ENCODE data around the gene PTPRA.
"Not testable (repeated sequence)": the region's sequence is repeated elsewhere in the genome, so short reads cannot be mapped to it uniquely, and the experiment has no call there.

PTPRA gene, protein sequence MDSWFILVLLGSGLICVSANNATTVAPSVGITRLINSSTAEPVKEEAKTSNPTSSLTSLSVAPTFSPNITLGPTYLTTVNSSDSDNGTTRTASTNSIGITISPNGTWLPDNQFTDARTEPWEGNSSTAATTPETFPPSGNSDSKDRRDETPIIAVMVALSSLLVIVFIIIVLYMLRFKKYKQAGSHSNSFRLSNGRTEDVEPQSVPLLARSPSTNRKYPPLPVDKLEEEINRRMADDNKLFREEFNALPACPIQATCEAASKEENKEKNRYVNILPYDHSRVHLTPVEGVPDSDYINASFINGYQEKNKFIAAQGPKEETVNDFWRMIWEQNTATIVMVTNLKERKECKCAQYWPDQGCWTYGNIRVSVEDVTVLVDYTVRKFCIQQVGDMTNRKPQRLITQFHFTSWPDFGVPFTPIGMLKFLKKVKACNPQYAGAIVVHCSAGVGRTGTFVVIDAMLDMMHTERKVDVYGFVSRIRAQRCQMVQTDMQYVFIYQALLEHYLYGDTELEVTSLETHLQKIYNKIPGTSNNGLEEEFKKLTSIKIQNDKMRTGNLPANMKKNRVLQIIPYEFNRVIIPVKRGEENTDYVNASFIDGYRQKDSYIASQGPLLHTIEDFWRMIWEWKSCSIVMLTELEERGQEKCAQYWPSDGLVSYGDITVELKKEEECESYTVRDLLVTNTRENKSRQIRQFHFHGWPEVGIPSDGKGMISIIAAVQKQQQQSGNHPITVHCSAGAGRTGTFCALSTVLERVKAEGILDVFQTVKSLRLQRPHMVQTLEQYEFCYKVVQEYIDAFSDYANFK

DNA sequence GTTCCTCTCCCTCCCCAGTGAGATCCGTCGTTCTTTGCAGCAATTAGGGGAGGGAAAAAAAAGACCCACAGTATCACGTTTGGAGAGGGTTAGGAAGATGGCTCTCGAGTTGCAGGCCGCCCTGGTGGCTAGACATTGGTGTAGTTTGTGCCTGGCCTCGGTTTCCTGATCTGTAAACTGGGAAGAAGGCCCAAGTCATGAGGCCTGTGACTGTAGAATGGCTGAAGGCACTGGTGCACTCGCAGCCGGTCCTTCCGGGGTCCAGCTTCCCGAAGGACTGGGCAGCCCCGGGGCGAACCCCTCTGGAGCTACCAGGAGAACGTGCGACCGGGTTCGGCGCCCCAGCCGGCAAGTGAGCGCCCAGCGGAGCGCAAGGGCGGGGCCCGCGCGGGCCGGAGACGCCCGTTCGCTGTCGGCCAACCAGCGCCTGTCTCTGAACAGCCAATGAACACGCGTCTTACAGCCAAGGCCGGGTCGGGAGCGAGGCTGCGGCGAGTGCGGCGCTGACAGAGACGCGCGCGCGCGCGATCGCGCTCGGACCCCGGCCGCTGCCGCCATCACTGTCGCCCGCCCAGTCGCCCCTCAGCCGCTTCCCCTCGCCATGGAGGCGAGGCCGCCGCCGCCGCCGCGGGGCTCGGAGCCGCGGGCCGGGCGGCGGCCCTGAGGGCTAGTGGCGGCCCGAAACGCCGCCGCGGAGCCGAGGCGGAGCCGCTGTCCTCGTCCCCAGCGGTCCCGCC, at the start of gene PTPRA:
Gene PTPRA, plus strand, starts transcription at position 472 of the 737 bp plus-strand sequence. CDS start 90,797 bp downstream, outside the sequence.
- in situ Hi-C loops (cut with HindIII; ENCODE audit: low pct_ligation_motif_present, low pct_unique_long_range_greater_than_20kb, low sequenced_read_pairs): no loop called here
- DNase-seq: peak; percentile 90

DNA sequence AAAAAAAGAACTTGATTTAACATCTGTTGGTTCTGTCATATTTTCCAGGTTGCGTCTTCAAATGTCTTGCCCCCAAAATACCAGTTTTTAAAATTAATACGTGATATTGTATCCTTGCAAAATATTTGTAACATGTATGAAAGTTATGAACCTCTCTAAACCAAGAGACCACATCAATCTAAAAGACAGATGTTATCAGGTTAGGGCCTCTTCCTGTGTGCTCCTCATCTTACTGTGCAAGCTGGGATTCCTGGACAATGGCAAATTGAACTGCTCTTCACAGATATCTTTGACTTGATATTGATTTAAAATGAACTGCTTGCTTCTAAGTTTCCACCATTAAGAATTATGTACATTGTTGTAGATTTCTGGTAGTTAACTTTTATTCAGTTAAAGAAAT, 47.5 kb upstream of the PTPRA start:
- in situ Hi-C loops (cut with HindIII; ENCODE audit: low pct_ligation_motif_present, low pct_unique_long_range_greater_than_20kb, low sequenced_read_pairs): no loop called here
- DNase-seq: no peak

- DNase-seq: no peak
- in situ Hi-C loops (cut with HindIII; ENCODE audit: low pct_ligation_motif_present, low pct_unique_long_range_greater_than_20kb, low sequenced_read_pairs): no loop called here
Observed at GRCh38 chr20:2826655-2827054, 46.6 kb upstream of the PTPRA start.

DNA sequence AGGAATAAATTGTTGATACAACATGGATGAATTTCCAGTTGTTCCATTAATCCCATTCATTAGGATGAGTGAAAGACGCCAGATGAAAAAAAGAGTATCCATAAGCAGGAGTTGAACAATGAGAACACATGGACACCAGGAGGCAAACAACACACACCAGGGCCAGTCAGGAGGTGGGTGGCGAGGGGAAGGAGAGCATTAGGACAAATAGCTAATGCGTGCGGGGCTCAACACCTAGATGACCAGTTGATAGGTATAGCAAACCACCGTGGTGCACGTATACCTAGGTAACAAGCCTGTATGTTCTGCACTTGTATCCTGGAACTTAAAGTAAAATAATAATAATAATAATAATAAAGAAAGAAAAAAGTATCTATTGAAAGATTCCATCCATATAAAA, 43.9 kb upstream of the PTPRA start:
- no peak for DNase-seq
- in situ Hi-C loops (cut with HindIII; ENCODE audit: low pct_ligation_motif_present, low pct_unique_long_range_greater_than_20kb, low sequenced_read_pairs): no loop called here

DNA sequence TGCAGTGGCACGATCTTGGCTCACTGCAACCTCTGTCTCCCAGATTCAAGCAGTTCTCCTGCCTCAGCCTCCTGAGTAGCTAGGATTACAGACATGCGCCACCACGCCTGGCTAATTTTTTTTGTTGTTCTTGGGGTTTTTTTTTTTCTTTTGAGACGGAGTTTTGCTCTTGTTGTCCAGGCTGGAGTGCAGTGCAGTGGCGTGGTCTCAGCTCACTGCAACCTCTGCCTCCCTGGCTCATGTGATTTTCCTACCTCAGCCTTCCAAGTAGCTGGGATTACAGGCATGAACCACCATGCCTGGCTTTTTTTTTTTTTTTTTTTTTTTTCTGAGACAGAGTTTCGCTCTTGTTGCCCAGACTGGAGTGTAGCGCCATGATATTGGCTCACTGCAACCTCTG, 42.1 kb upstream of the PTPRA start:
- DNase-seq; in situ Hi-C loops (cut with HindIII; ENCODE audit: low pct_ligation_motif_present, low pct_unique_long_range_greater_than_20kb, low sequenced_read_pairs): not testable (repeated sequence)

- in situ Hi-C loops (cut with HindIII; ENCODE audit: low pct_ligation_motif_present, low pct_unique_long_range_greater_than_20kb, low sequenced_read_pairs): no loop called here
- DNase-seq: no peak
Observed at GRCh38 chr20:2833761-2834160, 39.5 kb upstream of the PTPRA start.

DNA sequence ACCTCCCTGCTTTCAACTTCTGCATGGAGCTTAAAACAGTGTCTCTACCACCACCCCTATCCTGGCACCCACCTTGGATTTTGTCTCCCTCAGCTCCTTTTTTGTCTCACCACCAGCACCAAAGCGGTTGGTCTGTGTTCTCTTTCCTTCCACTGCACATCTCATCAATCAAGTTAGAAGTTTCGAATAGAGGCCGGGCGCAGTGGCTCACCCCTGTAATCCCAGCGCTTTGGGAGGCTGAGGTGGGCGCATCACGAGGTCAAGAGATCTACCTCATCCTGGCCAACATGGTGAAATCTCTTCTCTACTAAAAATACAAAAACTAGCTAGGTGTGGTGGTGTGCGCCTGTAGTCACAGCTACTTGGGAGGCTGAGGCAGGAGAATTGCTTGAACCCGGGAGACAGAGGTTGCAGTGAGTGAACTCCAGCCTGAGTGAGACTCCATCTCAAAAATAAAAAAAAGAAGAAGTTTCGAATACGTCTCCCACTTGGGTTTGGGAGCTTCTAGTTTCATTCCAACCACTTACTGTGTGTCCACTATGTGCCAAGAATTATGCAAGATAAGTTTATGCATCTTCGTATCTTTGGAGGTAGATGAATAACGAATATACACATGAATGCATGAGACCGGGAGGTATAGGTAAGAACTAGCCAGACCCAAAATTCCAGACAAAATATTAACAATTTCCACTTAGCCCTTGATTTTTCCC, 38.7 kb upstream of the PTPRA start:
- DNase-seq: no peak
- in situ Hi-C loops (cut with HindIII; ENCODE audit: low pct_ligation_motif_present, low pct_unique_long_range_greater_than_20kb, low sequenced_read_pairs): no loop called here

DNA sequence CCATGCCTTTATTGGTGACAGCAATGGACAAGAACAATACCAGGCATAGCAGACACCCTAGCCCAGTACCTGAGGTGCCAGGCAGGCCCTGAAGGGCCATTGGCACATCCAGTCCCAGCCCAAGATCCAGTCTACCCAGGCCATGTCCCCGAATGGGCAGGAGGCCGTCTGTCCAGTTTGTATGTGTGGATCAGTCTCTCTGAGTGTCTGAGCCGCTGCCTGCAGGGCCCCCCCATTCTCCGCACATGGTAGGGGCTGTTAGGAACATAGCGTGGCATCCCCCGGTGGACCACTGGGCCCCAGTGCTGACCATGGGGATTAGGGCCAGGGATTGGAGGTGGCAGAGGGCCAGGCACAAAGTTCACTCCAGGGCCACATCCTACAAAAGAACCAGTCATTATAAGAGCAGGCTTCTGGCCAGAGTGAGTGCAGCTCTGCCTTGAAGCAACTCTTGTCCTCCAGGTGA, 37.9 kb upstream of the PTPRA start:
- in situ Hi-C loops (cut with HindIII; ENCODE audit: low pct_ligation_motif_present, low pct_unique_long_range_greater_than_20kb, low sequenced_read_pairs): no loop called here
- DNase-seq: no peak

GRCh38 chr20:2836035-2836434, 37.2 kb upstream of the PTPRA start:
- no peak for DNase-seq

DNA sequence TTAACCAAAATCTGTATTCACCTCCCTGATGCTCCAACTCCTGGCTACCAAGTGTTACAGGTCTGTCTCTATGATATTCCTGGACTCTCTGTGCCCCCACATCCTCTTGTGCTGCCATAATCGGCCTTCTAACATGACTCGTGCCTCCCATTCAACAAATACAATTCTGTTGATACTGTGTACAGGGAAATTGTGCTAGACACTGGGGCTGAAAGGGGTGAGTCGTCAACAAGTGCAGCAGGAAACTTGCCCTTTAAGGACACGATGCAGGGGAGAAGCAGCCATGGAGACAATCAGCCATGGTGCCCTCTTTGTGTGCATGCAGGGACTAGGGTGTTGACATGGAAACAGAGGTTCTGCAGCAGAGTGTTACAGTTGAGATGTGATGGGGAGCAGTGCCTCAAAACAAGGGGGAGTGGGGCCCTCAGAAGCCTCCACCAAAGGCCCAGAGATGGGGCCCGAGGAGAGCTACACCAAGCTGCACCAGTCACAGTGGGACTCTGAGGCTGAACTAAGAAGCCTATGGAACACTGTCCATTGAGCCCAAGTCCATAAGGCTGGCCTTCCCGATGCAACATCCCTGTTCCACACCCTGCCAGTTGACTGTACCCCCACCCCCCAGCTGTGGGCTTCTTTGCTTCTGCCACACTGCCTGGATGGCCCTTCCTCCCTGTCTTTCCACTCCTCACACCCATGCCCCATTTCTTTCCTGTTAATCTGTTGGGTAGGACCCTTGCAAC, 35.9 kb upstream of the PTPRA start:
- DNase-seq: no peak
- in situ Hi-C loops (cut with HindIII; ENCODE audit: low pct_ligation_motif_present, low pct_unique_long_range_greater_than_20kb, low sequenced_read_pairs): no loop called here

More at GRCh38 chr20:2836035-2836434, 37.2 kb upstream of the PTPRA start:
- in situ Hi-C loops (cut with HindIII; ENCODE audit: low pct_ligation_motif_present, low pct_unique_long_range_greater_than_20kb, low sequenced_read_pairs): no loop called here

DNA sequence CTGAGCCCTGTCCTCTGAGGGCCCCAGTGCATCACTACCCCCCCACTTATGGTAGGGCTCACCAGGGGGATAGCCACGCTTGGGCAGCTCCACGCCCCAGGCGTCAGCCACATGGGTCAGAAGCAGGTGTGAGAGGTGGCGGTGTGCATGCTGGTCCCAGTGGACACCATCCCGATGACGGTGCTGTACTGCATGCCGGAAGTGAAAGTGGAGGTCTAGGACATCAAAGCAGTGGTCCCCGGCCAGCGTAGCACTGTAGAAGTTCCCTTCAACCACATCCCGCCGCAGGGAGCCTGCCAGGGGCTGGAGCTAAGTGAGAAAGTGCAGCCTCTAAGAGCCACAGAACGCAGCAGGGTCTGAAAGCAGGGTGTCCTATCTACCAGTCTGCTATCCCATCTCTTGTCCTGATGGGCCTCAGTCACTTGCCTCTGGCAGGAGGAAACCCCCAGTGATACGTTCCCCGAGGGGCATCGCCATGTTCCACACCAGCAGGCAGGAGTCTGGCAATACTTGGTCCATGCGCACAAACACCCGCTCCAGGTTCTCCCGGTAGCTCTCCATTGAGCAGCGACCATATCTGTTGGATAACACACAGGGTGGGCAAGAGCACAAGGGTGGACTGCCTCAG, 35.0 kb upstream of the PTPRA start:
- in situ Hi-C loops (cut with HindIII; ENCODE audit: low pct_ligation_motif_present, low pct_unique_long_range_greater_than_20kb, low sequenced_read_pairs): no loop called here
- no peak for DNase-seq

DNA sequence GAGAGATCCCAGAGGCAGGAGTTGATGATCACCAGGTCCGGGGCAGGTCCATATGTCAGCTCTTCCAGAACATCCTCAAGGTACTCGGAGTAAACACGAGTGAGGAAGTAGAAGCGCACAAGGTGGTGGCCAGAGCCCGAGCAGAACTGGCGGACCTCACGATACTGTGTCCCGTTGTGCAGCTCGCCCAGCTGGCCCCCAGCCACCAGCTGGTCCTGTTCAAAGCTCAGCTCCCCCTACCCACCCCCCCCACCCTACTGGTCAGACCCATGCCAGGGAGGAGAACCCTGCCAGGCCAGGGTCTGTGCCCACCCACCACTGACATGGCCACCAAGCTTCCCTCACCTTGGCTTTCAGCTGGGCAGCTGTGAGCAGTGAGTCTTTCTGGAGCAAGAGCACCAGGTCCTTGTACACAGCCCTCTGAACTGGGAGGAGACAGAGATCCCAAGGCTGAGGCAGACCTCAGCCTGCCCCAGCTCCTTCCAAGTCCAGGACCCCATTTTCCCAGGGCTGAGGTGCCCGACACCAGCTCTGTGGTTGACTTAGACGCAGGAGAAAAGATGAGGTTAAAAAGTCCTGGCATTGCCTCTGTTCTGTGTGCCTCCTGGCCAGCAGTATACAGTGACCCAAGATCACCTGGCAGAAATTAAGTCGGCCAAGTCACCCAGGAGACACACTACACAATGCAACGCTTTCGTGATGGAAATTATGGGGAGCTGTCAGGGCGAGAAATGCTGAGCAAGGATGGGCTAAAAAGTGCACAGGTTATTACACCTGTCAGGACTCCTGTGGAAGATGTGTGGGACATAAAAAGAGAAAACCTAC, 34.2 kb upstream of the PTPRA start:
- in situ Hi-C loops (cut with HindIII; ENCODE audit: low pct_ligation_motif_present, low pct_unique_long_range_greater_than_20kb, low sequenced_read_pairs): no loop called here
- no peak for DNase-seq

GRCh38 chr20:2839732-2840137, 33.5 kb upstream of the PTPRA start:
- in situ Hi-C loops (cut with HindIII; ENCODE audit: low pct_ligation_motif_present, low pct_unique_long_range_greater_than_20kb, low sequenced_read_pairs): no loop called here
- no peak for DNase-seq

DNA sequence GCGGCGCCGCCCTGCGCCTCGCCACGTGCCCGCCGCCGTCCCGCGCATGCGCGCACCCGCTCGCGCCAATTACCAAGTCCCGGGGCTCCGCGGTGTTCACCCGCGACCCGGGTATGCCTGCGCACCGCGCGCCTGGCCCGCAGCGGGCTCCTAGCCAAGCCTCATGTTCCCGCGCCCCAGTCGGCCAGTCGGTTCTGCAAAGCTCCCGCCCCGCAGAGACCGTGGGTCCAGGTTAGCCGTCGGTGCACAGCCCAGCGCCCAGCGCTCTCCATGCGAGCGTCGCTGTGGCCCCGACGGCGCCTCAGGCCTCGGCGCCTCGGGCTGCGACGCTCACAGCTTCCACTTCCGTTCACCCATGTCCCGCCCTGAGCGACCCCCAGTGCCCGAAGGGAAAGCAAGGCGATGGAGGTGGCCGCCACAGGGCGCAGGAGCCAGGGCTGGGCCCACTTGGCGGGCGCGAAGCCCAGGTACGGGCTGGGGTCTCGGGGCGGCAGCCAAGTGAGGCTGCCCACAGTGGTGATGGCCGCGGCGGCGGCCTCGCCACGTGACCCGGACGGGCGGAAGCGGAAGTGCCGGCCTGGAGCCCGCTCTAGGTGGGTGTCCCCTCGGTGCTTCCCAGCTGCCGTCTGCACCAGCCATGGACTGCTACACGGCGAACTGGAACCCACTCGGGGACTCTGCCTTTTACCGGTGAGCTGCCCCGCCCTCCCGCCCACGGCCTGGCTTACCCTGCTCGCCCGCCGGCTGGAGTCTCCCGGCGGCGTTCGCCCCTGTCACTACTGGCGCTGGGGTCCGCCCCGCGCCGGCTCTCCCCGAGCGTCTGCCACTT, 32.9 kb upstream of the PTPRA start, which contains the start of the genes PCED1A and VPS16:
Gene PCED1A, minus strand, starts transcription at position 518 of the 829 bp plus-strand sequence. CDS start 743 bp downstream, outside the sequence.
Gene VPS16, plus strand, starts transcription at position 608 of the 829 bp plus-strand sequence. Its CDS starts 30 bp downstream, at position 638.
- in situ Hi-C loops (cut with HindIII; ENCODE audit: low pct_ligation_motif_present, low pct_unique_long_range_greater_than_20kb, low sequenced_read_pairs): no loop called here
- peak; percentile 75 for DNase-seq

DNA sequence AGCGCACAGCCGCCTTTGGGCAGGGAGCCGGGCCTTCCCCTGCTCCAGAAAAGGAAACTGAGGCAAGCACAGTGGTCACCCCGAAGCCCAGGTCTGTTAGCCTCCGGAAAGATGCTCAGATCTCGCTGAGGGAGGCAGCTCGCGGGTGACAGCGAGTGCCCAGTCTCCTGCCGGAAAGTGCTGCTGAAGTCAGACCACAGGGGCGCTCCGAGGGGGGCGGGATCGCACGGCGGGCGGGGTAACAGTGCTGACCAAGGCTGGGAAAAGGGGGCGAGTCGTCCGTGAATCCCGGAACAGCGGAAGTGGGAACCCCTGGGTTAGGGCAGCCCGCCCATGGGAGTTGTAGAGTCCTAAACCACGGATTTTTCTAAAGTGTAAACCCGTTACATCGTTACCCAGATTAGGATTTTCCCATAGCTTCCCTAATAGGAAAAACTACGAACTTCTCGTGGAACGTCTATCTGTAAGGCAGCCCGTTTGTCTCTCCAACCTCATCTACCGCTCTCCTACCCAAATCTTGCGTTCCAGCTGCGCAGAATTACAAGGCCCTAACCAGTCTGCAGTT, 32.2 kb upstream of the PTPRA start:
- DNase-seq: peak; percentile 67
- in situ Hi-C loops (cut with HindIII; ENCODE audit: low pct_ligation_motif_present, low pct_unique_long_range_greater_than_20kb, low sequenced_read_pairs): no loop called here
